Measurements from ENCODE around the gene DNAH17. TPM values are rescaled to one million over a fixed set of nuclear protein-coding genes. Genes with fewer than 3 reads are reported as not detected.
A peak's percentile ranks its signal among the peaks of the same experiment; 100 is the strongest.

DNAH17 gene
- total and polyA plus RNA-seq, 8 donors = 0.64 to 7.2 (median 3.6) TPM

- intact Hi-C loops (cut with DNase I) = loop anchor here in 1 of 2 donors (10.0 kb wide), 1 partner anchor 174 kb away; no protein-coding TSS in a partner anchor
- H3K9me3 ChIP-seq = no peaks in the 10 kb centered on the region
- H3K27me3 ChIP-seq = no peaks in the 10 kb centered on the region
- H3K27ac ChIP-seq = peak overlapping the region in 1 of 2 donors; percentile 28
- peak in 2 of 4 donors; percentile 44 to 61 for DNase-seq
- no peak for TF ChIP-seq CTCF (IDR thresholded peaks at IDR 0.05)
- H3K4me1 ChIP-seq = peaks cover 0 to 36% of the 10 kb centered on the region in 2 donors
- peaks cover 0 to 72% of the 10 kb centered on the region in 2 donors for H3K36me3 ChIP-seq
- ATAC-seq = no peak
- no peak overlapping the region for H3K4me3 ChIP-seq
Observed at GRCh38 chr17:78428836-78429617, 148.2 kb downstream of the DNAH17 start.

GRCh38 chr17:78428025-78428575 lies 149.1 kb downstream of the DNAH17 start:
- Histone ChIP-seq H3K4me3 (no peak overlapping the region), H3K36me3 (peaks cover 0 to 82% of the 10 kb centered on the region in 2 donors), H3K27ac (no peak overlapping the region), H3K4me1 (peaks cover 0 to 45% of the 10 kb centered on the region in 2 donors), H3K27me3 (no peaks in the 10 kb centered on the region), H3K9me3 (no peaks in the 10 kb centered on the region)
- intact Hi-C loops (cut with DNase I) = loop anchor here in 1 of 2 donors (10.0 kb wide), 1 partner anchor 173 kb away; no protein-coding TSS in a partner anchor
- ATAC-seq = no peak
- peak in 1 of 4 donors; percentile 66 for DNase-seq
- TF ChIP-seq CTCF (IDR thresholded peaks at IDR 0.05) = no peak

- Histone ChIP-seq H3K4me3 (no peak overlapping the region), H3K27me3 (no peaks in the 10 kb centered on the region), H3K36me3 (peaks cover 0 to 91% of the 10 kb centered on the region in 2 donors), H3K27ac (no peak overlapping the region), H3K4me1 (peaks cover 0 to 55% of the 10 kb centered on the region in 2 donors), H3K9me3 (no peaks in the 10 kb centered on the region)
- intact Hi-C loops (cut with DNase I) = loop anchor here in 1 of 2 donors (10.0 kb wide), 1 partner anchor 172 kb away; no protein-coding TSS in a partner anchor
- no peak for TF ChIP-seq CTCF (IDR thresholded peaks at IDR 0.05)
- no peak for DNase-seq
- no peak for ATAC-seq
Observed at GRCh38 chr17:78427140-78427539, 150.1 kb downstream of the DNAH17 start.

GRCh38 chr17:78426293-78426879 lies 150.8 kb downstream of the DNAH17 start:
- Histone ChIP-seq H3K9me3 (no peaks in the 10 kb centered on the region), H3K27me3 (no peaks in the 10 kb centered on the region), H3K36me3 (peaks cover 0 to 99% of the 10 kb centered on the region in 2 donors), H3K4me3 (no peak overlapping the region), H3K27ac (no peak overlapping the region), H3K4me1 (peaks cover under 1 to 63% of the 10 kb centered on the region in 2 donors)
- intact Hi-C loops (cut with DNase I) = loop anchor here in 1 of 2 donors (10.0 kb wide), 1 partner anchor 172 kb away; no protein-coding TSS in a partner anchor
- no peak for TF ChIP-seq CTCF (IDR thresholded peaks at IDR 0.05)
- DNase-seq (no peak), ATAC-seq (no peak)
